ENCODE measurements around the gene SCMH1. TPM values are rescaled to one million over a fixed set of nuclear protein-coding genes. Genes with fewer than 3 reads are reported as not detected.

The SCMH1 gene
- total RNA-seq, 1 experiment from 2014 or later = 55.9 TPM

- Mint-ChIP-seq H3K4me3 (ENCODE audit: unreplicated experiment) (no peak overlapping the region), H3K4me1 (ENCODE audit: insufficient read depth, unreplicated experiment) (peaks cover 9% of the 10 kb centered on the region), H3K9me3 (ENCODE audit: unreplicated experiment) (no peaks in the 10 kb centered on the region), H3K27ac (ENCODE audit: low read depth, unreplicated experiment) (no peak overlapping the region), H3K27me3 (ENCODE audit: insufficient read depth, unreplicated experiment) (no peaks in the 10 kb centered on the region), H3K36me3 (ENCODE audit: insufficient read depth, unreplicated experiment) (peaks cover 5% of the 10 kb centered on the region)
- intact Hi-C loops (cut with micrococcal nuclease) = no loop called here
- no TSS peak for BruUV-seq (replicated peaks)
- DNase-seq (ENCODE audit: unreplicated experiment) = no peak
- CTCF ChIA-PET = no interaction called here
- POLR2A ChIA-PET = interaction anchor here (0.6 to 0.9 kb wide), 2 partner anchors 10 to 18 kb away, joined by 3 read pairs; no protein-coding TSS in a partner anchor
- no peak for TF ChIP-seq CTCF (IDR thresholded peaks at IDR 0.05; ENCODE audit: unreplicated experiment)
These were observed 79.7 kb downstream of the SCMH1 start for GRCh38 chr1:41162441-41162840.

- ChIA-PET CTCF (no interaction called here), POLR2A (no interaction called here)
- Mint-ChIP-seq H3K4me3 (ENCODE audit: unreplicated experiment) (no peak overlapping the region), H3K36me3 (ENCODE audit: insufficient read depth, unreplicated experiment) (peaks cover 5% of the 10 kb centered on the region), H3K27me3 (ENCODE audit: insufficient read depth, unreplicated experiment) (no peaks in the 10 kb centered on the region), H3K9me3 (ENCODE audit: unreplicated experiment) (no peaks in the 10 kb centered on the region), H3K4me1 (ENCODE audit: insufficient read depth, unreplicated experiment) (peaks cover 9% of the 10 kb centered on the region), H3K27ac (ENCODE audit: low read depth, unreplicated experiment) (no peak overlapping the region)
- BruUV-seq (replicated peaks) = no TSS peak
- intact Hi-C loops (cut with micrococcal nuclease) = no loop called here
- DNase-seq (ENCODE audit: unreplicated experiment) = no peak
- no peak for TF ChIP-seq CTCF (IDR thresholded peaks at IDR 0.05; ENCODE audit: unreplicated experiment)
These were observed 80.3 kb downstream of the SCMH1 start for GRCh38 chr1:41161846-41162245.

- peaks cover 5% of the 10 kb centered on the region for H3K36me3 Mint-ChIP-seq (ENCODE audit: insufficient read depth, unreplicated experiment)
- H3K27ac Mint-ChIP-seq (ENCODE audit: low read depth, unreplicated experiment) = no peak overlapping the region
- no peak overlapping the region for H3K4me3 Mint-ChIP-seq (ENCODE audit: unreplicated experiment)
- no peaks in the 10 kb centered on the region for H3K9me3 Mint-ChIP-seq (ENCODE audit: unreplicated experiment)
- no peaks in the 10 kb centered on the region for H3K27me3 Mint-ChIP-seq (ENCODE audit: insufficient read depth, unreplicated experiment)
- CTCF ChIA-PET = no interaction called here
- BruUV-seq (replicated peaks) = no TSS peak
- no peak for TF ChIP-seq CTCF (IDR thresholded peaks at IDR 0.05; ENCODE audit: unreplicated experiment)
- intact Hi-C loops (cut with micrococcal nuclease) = no loop called here
- no peak for DNase-seq (ENCODE audit: unreplicated experiment)
- POLR2A ChIA-PET = no interaction called here
- H3K4me1 Mint-ChIP-seq (ENCODE audit: insufficient read depth, unreplicated experiment) = peaks cover 15% of the 10 kb centered on the region
These were observed 81.5 kb downstream of the SCMH1 start for GRCh38 chr1:41160498-41161110.

GRCh38 chr1:41158966-41159365 is 83.1 kb downstream of the SCMH1 start:
- peaks cover 5% of the 10 kb centered on the region for H3K36me3 Mint-ChIP-seq (ENCODE audit: insufficient read depth, unreplicated experiment)
- H3K27me3 Mint-ChIP-seq (ENCODE audit: insufficient read depth, unreplicated experiment) = no peaks in the 10 kb centered on the region
- no TSS peak for BruUV-seq (replicated peaks)
- no peak for TF ChIP-seq CTCF (IDR thresholded peaks at IDR 0.05; ENCODE audit: unreplicated experiment)
- H3K9me3 Mint-ChIP-seq (ENCODE audit: unreplicated experiment) = no peaks in the 10 kb centered on the region
- DNase-seq (ENCODE audit: unreplicated experiment) = no peak
- ChIA-PET CTCF (no interaction called here), POLR2A (no interaction called here)
- H3K4me1 Mint-ChIP-seq (ENCODE audit: insufficient read depth, unreplicated experiment) = peaks cover 15% of the 10 kb centered on the region
- intact Hi-C loops (cut with micrococcal nuclease) = no loop called here
- no peak overlapping the region for H3K27ac Mint-ChIP-seq (ENCODE audit: low read depth, unreplicated experiment)
- no peak overlapping the region for H3K4me3 Mint-ChIP-seq (ENCODE audit: unreplicated experiment)
